HTR-8/SVneo (cell line): ENCODE results near the gene UBE2E2.
A peak's percentile ranks its signal among the peaks of the same experiment; 100 is the strongest.
"Not testable (repeated sequence)": the region's sequence is repeated elsewhere in the genome, so short reads cannot be mapped to it uniquely, and the experiment has no call there.

Experiments
- DNase-seq: peaks from one replicate; pipeline ENCODE4 v3.0.0; 2011; ENCODE audit warnings: low spot score, mixed read lengths; ENCODE audit not compliant: insufficient read length
- FAIRE-seq: peaks from 2 replicates; lab custom pipeline; 2011; peaks lifted over from hg19 to GRCh38; lab: Jason Lieb, UNC

UBE2E2 gene

DNA sequence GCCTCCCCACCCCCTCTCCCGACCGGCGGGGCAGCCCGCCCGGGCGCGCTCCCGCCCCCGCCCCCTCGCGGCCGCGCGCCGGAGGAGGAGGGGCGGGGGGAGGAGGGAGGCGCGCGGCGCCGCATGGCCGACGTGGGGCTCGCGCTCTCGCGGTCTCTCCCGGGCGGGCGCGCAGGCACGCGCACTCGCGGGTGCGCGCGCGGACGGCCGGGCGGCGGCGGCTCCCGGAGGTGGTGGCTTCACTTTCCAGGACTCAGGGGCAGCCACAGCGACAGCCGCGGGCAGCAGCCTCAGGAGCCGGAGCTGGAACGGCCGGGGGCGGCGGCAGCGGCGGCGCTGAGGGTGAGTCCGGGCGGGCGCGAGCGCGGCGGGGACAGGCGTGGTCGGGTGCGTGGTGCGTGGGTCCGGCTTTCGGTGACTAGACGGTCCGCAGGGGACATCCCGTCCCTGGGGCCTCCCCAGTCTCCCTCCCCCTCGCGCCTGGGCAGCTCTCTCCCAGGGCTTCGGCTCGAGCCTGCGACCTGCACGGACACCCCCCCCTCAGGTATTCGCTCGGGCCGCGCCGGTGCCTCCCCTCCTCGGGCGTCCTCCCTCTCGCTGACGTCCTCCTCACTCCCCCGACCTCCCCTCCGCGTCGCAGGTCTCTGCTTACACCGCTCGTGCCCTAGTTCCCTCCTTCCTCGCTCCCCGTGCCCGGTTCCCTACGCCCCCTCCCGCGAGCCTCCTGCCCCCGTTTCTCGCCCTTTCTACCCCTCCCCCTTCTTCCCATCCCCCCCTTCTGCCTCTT lies at the start of gene UBE2E2:
Gene UBE2E2 (plus strand): TSS at position 407 of the 787 bp plus-strand sequence.
- DNase-seq: peak; percentile 66
- FAIRE-seq: peak; percentile 52

DNA sequence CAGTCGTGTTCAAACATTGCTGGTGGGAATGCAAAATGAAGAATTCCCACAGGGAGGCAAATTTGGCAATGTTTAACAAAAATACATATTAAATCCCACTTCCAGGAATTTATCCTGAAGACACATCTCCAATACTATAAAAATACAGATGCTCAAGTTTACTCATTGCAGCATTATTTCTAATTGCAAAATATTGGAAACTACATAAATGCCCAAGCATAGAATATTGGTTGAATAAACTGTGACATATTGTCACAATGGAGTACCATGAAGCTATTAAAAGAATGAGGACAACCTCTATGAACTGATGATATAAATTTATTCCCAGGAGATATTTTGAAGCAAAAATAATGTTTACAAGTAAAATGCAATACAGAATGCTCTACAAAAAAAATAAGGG lies 49.7 kb upstream of the UBE2E2 start:
- DNase-seq (no peak), FAIRE-seq (no peak)

DNA sequence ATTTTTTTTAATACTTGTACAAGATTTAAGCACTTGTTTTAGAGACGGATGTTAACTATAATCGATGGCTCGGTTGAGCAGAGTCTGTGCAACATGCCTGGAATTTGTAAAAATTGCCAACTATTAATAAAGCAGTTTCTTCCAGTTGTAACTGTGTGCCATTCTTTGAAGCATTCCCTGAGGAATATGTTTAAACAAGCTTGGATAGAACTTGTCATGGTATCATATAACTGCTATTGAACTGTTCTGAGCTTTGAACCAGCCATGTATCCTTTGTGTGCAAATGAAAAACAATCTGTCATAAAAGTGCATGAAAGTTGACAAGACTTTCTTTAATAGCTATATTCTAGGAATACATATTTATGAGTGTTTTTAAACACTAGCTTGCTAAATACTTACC lies 45.8 kb upstream of the UBE2E2 start:
- FAIRE-seq (no peak), DNase-seq (no peak)

DNA sequence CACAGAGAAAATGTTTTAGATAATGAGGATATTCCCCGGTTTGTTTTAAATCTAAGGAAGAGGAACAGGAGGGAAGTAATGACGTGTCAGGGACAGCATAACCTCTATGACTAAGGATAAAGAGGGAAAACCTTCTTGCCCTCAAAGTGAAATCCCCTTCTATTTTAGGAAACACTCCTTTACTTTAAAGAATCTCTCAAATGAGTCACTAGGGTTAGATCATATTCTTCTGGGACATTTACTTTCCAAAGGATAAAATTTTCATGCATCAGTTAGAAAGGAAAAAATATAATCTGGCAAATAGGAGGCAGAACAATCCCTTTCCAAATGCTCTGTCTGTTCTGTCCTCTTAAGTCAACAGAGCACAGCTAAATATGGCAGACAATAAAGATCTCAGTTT lies 43.2 kb upstream of the UBE2E2 start:
- FAIRE-seq: no peak
- peak; percentile 15 for DNase-seq

DNA sequence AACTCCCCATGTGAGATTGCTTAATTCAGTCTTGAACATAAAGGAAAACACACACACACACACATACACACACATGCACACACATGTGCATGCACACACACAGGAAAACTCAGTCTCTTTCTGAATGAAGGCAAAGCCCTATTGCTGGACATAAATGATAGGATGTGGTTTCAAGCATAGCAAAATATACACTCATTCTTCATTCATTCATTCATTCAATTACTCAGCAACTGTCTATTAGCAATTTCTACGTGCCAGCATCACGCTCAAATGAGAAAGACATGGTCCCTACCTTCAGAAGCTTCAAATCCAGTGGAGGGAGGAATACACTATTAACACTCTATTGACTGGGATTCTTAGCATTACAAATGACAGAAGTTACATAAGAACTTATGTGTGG lies 41.8 kb upstream of the UBE2E2 start:
- no peak for DNase-seq

DNA sequence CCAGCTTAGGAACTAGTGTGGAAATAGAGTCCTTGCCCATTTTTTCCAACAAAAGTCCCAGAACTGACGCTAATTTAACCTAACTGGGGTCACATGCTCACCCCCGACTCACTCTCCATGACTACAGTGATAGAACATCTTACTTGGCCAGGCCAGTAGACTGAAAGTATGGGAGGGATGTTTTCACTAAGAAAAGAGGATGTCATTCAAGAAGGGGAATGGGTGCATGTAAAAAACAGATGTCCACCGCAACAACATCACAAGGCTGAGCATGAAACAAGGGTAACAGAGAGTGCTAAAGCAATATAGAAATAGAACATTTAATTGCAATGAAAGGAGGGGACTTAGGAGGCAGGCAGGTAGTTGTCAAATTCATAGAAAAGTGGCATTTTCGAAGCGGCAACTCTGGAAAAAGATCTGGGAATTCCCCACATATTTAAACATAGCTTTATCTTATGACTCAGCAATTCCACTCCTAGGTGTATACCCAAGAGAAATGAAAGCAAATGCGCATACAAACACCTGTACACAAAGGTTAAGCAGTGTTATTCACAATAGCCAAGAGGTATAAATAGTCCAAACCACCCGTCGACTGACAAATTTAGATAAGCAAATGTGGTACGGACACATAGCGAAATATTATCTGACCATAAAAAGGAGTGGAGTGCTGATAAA lies 41.1 kb upstream of the UBE2E2 start:
- DNase-seq (no peak), FAIRE-seq (no peak)

More for the DNA sequence above, 41.8 kb upstream of the UBE2E2 start:
- no peak for FAIRE-seq

DNA sequence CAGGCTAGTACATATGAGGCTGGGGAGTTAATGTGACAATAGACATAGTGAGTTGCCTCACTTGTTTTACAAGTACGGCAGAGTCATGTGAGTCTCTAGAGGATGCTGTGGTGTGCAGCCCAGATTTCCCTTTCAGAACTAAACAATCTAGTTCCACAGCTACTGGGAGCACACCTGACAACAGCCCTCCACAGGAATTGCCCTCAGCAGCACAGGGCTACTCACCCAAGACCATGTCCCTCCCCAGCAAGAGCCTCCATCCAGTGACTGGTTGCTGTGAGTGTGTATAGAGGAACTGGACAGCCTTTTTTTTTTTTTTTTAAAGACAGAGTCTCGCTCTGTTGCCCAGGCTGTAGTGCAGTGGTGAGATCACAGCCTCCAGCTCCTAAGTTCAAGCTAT lies 40.2 kb upstream of the UBE2E2 start:
- FAIRE-seq (no peak), DNase-seq (no peak)

DNA sequence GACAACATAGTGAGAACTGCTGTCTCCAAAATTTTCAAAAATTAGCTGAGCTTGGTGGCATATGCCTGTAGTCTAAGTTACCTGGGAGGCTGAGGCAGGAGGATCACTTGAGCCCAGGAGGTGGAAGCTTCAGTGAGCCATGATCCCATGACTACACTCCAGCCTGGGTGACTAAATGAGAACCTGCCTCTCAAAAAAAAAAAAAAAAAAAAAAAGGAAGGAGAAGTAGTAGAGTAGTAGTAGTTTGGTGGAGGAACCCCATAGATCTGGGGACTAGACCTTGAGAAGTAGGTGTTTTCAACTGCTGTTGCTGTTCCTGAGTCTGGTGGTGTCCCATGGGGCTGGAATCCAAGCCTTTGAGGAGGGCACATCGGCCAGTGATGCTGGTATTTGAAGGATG lies 38.4 kb upstream of the UBE2E2 start:
- FAIRE-seq (no peak), DNase-seq (no peak)

DNA sequence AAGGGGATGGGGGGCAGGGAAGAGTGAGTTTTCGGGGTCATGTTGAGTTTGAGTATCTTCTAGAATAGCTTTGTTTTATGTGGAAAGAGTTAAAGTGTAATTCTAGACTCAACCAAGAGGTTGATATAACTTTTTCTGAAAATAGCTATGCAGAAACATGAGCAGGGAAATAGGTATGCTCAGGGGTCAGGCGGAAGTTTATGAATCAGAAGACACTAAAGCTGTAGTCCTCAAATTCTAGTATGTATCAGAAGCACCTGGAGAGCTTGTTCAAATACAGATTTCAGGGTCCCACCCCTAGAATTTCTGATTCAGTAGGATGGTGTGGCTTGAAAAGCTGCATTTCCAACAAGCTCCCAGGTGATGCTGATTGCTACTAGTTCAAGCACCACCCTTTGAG lies 37.6 kb upstream of the UBE2E2 start:
- FAIRE-seq: no peak
- DNase-seq: no peak

DNA sequence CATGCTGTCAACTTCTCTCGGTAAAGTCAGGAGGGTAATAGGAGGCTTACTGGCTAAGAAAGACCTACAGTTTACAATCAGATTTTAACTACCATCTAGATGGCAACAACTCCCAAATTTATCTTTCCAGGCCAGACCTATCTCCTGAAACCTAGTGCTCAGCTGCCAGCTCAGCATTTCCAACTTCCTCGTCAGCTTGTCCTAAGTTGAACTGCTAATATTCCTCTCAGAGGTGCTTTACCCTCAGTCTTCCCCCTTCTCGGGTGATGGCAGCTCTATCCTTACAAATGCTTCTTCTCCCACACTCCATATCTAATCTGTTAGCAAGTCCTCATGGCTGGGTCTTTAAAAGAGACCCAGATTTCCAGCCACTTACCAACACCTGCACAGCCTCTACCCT lies 36.9 kb upstream of the UBE2E2 start:
- no peak for FAIRE-seq
- no peak for DNase-seq

DNA sequence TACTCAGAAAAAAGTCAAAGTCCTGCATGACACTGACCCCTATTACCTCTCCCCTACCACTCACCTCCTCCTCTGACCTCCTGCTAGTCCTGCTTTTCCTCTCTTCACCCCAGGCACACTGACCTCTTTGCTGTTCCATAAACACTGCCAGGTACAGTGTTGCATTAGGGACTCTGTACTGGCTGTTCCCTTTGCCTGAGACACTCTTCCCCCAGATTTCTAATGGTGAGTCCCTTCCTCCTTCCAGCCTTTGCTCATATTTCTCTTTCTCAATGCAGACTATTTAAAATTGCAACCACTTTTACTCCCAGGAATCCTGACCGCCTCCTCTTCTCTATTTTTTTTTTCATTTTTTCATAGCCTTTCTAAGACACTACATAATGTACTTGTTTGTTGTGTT lies 36.3 kb upstream of the UBE2E2 start:
- no peak for FAIRE-seq

DNA sequence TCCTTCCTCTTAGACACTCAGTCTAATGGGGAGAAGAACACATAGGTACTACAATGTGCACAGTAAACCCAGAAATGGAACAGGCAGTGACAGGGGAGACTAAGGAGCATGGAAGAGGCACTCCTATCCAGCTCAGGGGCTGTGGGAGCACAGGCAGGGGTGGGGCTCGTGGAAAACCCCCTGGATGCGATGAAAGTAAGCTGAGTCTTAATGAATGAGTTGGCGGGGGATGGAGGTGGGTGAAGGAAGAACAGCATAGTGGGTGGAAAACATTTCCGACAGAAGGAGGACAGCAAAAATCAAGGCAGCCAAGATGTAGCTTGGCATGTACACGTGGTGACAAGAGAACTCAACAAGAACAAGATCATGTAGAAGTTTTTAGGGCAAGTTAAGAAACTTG lies 33.6 kb upstream of the UBE2E2 start:
- FAIRE-seq: no peak
- no peak for DNase-seq

More for the DNA sequence above, 36.3 kb upstream of the UBE2E2 start:
- DNase-seq: no peak

DNA sequence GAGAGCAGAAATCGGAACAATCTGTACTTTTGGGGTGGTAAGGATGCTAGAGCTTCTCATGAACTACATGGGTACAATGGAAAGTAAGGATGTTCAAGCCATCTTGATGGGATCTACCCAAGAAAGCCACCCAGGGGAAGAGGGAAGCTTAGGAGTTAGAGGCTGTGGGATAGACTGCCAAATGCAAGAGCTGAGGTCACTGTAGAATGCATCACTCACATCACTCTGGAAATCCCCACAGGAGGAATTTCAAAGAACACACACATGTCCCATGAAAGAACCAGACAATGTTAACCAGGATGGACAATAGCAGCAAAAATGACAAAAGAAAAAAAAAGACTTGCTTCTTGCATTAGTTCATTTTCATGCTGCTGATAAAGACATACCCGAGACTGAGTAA lies 32.8 kb upstream of the UBE2E2 start:
- DNase-seq (no peak), FAIRE-seq (no peak)

DNA sequence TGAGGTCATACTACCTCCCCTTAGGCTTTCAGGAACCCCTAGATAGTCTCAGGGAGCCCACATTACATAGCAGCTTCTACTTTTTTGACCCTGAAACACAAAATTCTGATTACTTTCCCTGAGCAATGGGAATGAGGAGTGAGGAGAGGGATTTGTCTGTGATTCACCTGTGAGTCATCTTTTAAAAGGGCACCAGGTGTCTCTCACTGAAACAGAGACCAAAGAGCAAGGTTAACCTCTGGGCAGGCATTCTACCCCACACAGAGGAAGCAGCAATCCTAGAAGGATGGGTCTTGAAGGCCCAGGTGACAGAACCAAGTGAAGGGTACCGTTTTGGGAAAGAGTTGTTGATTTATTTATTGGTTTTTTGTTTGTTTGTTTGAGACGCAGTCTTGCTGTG lies 31.1 kb upstream of the UBE2E2 start:
- DNase-seq (no peak), FAIRE-seq (no peak)

DNA sequence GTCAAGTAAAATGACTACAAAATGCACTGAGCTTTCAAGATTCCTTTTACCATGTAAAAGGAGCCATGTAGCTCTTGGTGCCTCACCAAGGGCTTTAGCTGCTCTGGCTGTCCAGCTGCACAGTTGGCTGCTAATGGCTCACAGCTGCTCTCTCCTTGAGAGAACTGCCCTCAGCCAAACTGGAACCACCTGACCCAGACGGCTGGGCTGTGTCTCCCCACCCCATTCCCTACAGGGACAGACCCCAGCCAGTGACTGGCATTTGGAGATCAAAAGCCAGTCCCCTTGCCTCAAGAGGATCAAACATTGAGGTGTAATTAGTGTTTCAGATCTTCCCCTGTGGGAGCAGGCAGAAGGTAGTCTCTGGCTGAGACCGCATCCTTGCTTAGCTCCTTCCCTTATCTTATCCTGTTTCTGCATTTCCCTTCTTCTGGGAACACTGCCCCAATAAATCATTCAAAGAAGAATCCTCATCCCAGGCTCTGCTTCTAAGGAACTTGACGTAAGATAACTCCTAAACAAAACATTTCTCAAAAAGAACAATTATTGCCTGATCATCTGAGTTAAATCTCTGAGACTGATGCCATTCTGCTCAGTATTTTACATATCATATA lies 28.6 kb upstream of the UBE2E2 start:
- FAIRE-seq (no peak), DNase-seq (no peak)

DNA sequence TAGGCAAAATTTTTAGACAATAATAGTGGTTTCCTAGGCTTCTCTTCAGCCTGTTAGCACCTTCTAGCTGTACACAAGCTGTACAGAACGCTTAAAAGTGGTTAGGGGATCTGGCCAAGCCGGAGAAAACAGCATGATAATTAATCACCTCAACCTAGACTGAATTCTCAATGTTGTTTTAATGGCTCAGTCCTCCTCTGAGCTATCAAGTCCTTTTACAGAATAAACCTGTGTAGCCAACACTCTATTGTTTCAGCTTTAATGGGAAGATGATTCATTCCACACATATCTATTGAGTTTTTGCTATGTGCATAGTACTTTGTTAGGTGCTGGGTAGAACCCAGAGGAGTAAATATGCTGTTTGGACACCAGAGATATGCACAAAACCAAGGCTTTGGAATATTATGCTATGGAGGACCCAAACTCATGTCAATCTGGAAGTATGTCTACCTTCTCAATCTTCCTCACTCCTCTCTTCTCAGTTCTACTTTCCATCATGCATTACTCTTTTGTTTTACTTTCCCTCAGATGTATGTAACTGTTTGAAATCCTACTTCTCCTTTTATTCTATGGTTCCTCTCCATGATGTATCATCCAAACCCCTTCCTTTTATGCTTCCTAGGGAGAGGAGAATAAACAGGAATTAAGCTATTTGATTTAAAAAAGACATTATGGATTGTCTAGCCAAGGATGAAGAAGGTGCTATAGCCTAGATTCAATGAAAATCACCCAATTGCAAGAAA lies 27.6 kb upstream of the UBE2E2 start:
- FAIRE-seq (no peak), DNase-seq (no peak)

DNA sequence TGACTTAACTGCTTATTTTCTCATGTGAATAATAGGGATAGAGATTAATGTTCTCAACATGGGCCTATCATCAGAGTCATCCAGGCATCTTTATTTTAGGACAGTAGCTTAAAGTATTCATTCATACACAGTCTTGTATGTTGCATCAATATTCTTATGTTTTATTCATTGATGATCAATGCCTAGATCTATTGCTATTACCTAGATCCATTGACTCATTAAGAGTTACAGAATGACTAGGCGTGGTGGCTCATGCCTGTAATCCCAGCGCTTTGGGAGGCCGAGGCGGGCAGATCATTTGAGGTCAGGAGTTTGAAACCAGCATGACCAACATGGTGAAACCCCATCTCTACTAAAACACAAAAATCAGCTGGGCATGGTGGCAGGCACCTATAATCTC lies 26.3 kb upstream of the UBE2E2 start:
- DNase-seq, FAIRE-seq: not testable (repeated sequence)

DNA sequence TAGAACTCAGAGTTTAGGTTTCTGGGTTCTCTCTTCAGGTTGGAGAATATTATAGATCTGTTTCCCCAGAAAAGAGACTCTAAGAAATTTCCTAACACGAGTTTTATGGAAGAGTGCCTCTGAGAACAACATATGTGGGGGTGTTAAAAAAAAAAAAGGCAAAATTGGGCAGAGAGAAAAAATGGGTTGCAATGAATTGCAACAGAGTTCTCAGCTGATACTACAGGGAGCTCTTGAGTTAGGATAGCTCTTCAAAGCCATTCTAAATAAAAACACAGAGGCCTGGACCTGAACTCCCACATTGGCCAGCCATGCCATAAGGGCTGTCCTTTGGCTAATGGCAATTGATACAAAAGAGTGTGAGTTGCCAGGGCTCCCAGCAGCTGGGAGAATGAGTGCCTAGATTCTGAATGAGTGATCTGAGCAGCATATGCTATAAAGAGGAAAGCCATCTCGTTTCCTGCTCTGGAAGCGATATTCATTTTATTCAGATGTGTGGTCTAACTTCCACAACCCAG lies 20.1 kb upstream of the UBE2E2 start:
- FAIRE-seq (no peak), DNase-seq (no peak)

DNA sequence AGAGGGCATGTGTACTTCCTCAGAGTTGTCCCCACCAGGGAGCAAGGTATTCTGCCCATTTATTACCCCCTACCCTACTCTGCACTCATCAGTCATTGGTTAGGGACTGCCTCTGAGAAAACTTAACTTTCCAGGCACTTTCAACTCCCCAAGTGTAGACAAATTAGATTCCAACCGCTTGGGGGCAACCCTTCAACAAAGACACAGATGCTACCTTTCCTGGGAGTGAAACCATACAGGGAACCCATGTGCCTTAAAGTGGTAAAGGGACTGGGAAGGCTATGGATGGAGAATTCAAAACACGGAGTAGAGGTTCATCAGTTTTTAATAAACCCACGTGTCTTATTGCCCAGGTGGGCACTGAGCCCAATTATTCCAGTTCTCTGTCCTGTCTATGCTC lies 19.4 kb upstream of the UBE2E2 start:
- peak; percentile 58 for DNase-seq

DNA sequence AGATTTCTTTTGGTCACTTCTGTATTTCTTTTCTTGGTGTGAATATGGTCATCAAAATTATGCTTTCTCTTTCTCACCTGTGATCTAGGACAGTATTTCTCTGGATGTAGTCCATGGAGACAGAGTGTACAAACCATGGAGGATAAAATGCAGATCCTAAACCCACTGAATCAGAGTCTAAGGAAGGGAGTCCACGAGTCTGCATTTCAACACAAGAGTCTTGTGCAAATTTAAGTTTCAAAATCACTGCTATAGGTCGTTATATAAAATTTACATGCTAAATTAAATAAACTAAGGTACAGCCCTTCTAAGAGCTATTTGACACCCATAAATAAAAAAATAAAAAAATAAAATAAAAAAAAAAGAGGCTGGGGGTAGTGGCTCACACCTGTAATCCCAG lies 17.3 kb upstream of the UBE2E2 start:
- DNase-seq (no peak), FAIRE-seq (no peak)

More for the DNA sequence above, 19.4 kb upstream of the UBE2E2 start:
- no peak for FAIRE-seq
